ENCODE results near the gene NINJ2.

NINJ2 gene

DNA sequence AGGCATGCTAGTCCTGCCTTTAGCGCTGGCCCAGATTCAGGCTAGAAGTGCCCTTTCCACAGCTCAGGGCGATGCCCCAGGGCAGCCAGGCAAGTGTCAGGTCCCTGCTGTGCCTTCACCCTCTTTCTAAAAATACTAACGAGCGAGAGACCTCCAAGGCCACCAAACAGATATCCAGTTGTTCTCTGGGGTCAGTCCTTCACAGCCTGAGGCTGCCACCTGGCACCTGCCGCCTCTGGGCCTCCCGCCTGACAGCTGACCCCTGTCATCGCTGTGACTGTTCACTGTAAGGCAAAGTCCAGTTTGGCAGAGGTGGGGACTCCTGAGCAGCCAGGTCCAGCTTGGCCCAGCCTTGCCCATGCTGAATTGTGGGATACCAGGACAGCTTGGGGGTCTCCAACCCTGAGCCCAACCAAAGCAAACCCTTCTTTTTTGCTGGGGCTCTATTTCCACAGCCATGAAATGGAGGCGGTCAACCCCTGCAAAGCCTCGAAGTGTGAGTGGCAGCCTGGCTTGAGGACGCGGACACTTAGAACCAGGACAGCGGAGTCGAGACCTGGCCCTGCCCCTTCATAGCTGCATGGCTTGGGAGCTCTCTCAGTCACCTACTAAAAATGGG lies 79.9 kb downstream of the NINJ2 start:
- FAIRE-seq = no peak

DNA sequence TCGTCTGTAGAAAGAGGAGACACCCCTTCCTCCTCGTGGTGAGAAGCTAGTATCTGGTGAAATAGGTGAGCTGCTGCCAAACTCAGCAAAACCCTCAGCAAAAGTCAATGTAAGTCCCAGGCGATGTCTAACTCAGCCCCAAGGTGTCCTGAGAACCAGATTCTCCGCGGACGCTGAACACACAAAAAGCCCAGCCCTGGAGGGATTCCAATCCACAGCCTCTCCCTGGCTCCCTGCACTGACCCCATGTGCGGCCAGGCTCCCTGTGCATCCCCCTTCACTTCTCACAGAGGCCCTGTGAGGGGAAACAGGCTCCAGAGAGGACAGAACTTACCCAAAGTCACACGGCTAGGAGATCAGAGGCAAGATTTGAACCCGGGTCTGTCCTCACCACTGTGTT lies 81.5 kb downstream of the NINJ2 start:
- no peak for FAIRE-seq

DNA sequence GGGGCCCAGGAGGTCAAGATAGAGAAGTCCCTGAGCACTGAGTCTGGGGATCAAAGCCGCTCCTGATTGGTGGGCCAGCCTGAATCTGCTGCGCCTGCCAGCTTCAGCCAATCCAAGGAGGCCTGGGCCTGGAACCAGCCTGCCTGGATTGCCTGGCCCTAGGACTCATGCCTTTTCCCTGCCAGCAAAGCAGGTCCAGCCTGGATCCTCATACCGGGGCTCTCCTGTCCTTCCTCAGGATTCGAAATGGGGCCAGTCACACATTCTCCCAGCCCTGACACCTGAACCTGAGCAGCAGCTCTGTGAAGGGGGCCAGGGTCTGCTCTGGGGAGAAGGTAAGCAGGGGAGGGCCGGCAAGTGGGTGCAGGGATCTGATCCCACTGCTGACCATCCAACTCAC lies 81.9 kb downstream of the NINJ2 start:
- no peak for FAIRE-seq

DNA sequence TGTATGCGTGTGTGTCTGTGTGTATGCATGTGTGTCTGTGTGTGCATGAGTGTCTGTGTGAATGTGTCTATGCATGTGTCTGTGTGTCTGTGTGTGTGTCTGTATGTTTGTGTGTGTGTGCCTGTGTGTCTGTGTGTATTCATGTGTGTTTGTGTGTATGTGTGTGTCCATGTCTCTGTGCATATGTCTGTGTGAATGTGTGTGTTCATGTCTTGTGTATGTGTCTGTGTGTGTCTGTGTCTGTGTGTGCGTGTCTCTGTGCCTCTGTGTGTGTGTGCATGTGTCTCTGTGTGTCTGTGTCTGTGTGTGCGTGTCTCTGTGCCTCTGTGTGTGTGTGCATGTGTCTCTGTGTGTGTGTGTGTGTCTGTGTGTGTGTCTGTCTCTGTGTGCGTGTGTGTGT lies 82.4 kb downstream of the NINJ2 start:
- no peak for FAIRE-seq

DNA sequence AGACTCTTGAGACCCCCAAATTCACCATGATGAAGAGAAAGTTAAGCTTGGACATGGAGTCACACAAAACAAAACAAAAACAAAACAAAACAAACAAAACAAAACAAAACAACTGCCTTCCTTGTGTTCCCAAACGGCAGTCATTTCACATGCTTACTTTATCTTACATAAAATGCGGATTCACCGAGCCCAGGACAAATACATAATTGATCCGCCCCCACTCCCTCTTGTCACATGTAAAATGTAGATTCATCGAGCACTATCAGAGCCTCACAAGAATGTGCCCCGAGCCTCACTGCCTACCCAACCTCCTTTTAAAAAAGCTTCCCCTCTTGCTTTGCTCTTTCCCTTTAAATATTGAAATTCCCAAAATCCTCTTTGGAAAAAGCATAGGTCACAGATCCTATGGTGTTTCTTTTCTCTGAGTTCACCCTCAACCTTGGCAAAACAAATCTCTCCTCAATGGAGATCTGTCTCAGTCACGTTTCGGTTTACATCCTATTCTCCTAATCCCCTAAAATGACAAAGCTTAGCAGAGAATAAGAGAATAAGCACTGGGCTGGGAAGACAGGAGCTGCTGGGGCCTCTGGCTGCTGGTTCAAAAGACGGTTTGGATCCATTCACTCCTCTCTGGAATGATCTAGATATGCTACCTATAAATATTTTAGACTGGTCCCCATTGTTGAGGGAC lies 83.7 kb downstream of the NINJ2 start:
- FAIRE-seq = peak; percentile 39

DNA sequence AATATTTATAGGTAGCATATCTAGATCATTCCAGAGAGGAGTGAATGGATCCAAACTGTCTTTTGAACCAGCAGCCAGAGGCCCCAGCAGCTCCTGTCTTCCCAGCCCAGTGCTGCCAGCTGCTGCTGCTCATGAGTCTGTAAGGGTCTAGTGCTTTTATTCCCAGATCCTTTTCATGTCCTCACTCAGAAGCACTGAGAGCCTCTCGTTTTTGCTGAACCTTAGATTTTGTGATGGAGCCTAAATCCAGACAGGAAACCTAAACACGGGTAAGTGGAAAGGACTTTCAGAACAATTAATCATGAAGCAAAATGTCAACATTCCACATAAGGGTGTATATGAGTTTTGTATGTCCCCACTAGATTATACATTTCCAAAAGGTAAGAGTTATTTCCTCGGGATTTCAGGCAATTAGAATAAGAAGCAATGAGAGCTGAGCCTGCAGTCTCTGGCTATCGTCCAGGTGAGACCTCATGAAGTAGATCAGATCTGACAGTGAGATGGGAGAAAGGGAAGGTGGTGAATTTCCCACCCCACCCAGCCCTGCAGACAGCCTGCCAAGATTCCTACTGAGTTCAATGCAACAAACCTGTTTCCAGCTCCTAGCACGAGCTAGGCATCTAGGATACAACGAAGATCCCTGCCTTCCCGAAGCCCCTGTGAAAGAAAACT lies 84.4 kb downstream of the NINJ2 start:
- no peak for FAIRE-seq

DNA sequence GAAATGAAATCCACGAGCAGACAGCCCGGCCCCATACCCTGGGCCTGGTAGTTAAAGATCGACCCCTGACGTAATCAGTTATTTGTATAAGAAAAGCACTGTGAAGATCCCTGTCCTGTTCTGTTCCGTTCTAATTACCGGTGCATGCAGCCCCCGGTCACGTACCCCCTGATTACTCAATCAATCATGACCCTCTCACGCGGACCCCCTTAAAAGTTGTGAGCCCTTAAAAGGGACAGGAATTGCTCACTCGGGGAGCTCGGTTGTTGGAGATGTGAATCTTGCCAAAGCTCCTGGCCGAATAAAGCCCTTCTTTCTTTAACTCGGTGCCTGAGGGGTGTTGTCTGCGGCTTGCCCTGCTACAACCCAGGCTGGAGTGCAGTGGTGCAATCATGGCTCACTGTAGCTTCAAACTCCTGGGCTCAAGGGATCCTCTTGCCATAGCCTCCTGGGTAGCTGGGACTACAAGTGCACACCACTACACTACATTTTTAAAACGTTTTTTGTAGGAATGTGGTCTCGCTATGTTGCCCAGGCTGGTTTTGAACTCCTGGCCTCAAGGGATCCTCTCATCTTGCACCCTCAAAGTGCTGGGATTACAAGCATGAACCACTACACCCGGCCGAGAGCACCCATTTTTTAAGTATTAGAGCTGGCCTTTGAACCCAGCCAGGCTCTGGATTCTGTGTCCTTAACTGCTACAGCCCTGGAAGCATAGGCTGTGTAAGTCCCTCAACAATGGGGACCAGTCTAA lies 85.1 kb downstream of the NINJ2 start:
- peak; percentile 17 for FAIRE-seq

DNA sequence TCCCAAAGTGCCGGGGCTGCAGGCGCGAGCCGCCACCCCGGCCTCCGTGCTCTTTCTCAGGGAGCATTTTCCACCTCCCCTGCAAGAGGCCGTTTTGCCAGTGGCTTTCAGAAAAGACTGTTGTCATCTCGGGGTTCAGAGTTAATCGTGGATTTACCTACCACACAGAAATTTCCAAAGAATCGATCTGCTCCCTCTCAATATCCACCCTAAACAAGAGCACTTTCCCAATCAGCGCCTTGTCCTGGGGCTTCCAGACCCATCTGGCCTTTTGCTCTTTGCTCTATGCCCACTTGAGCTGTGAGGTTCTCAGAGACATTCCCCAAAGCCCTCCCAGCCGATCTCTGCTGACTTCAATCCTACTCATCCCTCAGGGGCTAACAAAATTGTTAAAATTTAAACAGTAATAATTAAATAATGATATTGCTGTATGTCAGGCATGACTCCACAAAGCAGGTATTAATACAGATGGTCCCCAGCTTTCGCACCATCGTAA lies 86.6 kb downstream of the NINJ2 start:
- no peak for FAIRE-seq

DNA sequence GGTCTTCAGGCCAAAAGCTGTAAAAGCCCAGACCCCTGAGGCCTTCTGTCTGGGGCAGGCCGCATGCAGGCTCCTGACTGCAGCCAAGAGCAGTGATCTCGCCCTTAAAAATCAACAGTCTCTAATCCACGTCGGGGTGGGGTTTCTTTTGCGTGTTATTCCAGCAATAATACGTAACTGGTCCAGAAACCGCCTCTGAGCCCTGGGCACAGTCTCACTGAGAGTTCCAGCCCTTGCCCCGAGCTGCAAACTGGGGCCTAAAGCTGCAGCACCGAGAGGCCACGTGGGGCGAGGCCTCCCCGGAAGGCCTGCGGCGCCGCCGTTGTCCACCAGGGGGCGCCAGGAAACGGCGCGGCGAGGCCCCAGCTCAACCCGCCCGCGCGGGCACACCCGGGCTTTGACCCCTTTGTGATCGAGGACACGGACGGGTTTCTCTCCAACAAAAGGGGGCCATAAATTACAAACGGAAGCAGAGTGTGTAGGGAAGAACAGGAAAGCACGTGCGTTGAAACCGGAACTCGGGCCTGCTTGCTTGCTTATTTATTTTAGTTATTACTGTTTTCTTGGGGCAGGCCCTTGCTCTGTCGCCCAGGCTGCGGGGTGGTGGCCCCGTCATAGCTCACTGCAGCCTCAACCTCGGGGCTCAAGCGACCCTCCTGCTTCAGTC lies 87.2 kb downstream of the NINJ2 start:
- FAIRE-seq = peak; percentile 31

DNA sequence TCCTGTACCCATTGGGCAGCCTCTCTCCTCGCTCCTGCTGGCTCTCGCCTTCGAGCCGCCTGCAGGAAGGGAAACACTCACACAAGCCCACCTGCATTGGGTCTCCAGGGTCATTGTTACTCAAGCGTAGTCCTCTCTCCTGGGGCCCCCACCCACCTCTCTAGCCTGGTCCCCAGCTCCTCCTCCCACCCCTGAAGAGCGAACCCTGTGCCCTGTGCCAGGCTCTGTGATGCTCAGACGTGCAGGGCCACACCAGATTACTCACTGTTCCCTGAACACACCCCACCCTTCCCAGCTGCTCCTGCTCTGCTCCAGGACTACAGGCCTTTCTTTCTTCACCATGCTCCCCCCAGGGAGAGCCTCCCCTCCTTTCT lies 88.1 kb downstream of the NINJ2 start:
- no peak for FAIRE-seq

DNA sequence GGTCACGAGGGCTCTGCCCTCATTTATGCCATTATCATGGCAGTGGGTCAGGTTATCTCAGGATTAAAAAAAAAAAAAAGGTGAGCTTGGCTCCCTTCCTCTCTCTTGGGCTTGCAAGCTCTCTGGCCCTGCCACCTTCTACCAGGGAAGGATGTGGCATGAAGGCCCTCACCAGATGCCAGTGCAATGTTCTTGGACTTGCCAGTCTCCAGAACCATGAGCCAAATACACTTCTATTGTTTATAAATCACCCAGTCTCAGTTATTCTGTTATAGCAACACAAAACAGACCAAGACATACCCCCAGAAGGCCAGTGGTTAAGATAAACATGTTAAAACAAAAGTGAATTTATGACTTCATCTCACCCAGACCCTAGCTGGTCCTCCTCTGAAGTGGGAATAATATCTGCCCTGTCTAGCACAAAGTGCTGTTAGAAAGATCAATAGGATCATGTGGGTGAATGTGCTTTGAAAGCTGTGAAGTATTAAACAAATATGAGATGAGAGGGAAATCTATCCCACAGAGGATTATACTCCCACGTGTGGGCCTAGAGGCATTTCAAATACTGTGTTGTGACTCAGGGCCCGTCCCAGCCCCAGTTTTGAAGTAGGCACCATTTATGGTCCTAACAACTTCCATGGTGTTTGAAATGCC lies 88.6 kb downstream of the NINJ2 start:
- peak; percentile 48 for FAIRE-seq

DNA sequence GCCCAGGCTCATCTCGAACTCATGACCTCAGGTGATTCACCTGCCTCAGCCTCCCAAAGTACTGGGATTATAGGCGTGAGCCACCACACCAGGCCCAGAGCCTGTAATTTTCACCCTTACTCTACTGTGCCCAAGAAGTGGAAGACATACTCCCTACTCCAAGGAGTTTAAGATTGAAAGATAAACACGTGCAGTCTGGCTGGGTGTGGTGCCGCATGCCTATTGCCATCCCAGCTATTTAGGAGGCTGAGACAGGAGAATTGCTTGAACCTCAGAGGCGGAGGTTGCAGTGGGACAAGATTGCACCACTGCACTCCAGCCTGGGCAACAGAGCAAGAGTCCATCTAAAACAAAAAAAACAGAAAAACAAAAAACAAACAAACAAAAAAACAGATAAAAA lies 90.0 kb downstream of the NINJ2 start:
- no peak for FAIRE-seq

DNA sequence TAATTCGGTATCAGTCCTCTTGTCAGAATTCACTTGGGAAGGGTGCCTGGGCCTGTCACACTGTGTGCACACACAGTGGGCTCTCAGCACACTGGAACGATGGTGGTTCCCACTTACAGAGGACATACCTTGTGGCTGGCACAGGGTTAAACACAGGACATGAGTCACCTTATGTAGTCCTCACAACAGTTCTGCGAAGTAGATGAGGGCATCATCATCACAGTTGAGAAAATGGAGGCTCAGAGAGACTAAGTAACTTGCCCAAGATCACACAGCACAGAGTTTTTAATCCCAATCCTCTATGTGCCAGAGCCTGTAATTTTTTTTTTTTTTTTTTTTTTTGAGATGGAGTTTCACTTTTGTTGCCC lies 90.7 kb downstream of the NINJ2 start:
- no peak for FAIRE-seq

DNA sequence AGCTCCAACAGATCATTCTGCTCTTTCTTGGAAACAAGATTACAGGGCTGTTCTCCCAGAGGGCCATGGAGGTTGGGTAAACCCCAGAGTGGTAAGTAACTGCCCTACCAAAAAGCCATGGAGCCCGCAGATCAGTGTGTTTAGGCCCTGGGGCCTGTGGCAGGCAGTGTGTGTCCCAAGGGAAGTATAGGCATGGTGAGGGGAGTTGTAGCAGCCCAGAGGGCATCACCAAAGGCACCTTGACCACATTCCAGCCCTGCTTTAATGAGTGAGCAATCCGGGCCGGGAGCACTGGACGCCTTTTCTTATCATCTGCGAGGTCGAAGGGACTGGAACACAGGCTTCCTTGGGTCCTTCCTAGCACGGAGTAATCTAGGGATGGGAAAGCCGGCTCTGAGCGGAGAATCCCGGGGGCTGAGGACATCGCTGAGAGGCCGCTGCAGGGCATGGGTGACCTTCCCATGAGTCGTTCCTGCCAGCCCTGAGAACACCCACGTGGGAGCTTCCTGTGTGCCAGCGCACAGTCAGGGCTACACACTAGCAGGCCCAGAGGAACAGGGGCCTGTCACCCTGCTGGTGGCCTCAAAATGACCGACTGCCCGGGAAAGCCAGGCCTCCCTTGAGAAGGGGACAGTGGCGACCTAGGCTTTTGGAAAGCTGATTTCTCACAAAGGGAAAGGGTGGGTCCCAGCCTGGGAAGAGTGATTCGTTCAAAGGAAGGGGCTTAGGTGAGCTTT lies 91.3 kb downstream of the NINJ2 start:
- no peak for FAIRE-seq

DNA sequence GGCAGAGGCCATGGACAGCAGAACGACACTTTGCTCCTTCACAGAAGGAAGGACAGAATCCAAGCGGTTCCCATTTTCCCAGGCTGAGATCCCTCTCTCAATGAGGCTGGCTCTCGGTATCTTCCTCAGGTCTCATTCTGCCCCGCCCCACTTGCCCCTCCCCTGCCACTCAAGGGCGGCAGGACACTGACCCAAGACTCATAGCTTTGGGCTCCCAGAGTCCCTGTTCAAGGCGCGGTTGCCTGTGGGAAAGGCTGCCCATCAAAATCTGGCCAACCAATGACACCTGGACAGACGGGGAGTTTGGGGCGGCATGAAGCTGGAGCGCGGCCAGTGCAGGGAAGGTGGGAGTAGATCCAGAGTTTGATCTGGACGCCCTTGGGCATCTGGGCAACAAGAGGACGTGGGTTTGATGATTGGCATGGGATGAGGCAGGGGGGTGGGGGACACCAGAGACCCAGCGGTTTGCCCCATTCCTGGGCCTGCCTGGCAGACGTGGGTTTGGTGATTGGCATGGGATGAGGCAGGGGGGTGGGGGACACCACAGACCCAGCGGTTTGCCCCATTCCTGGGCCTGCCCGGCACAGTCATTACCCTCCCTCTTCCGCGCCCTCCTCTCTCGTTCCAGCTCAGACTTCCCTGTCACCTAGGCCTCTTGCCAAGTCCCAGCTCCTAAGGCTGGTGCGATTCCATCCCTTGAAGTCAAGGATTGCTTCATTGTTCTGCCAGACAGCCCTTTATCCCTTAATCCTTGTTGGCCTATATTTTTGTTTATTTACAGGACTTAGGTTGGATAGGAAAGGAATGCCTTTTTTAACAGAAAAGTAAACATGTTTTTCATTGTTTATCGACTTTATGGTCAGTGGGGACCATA lies 92.1 kb downstream of the NINJ2 start:
- peak; percentile 96 for FAIRE-seq

DNA sequence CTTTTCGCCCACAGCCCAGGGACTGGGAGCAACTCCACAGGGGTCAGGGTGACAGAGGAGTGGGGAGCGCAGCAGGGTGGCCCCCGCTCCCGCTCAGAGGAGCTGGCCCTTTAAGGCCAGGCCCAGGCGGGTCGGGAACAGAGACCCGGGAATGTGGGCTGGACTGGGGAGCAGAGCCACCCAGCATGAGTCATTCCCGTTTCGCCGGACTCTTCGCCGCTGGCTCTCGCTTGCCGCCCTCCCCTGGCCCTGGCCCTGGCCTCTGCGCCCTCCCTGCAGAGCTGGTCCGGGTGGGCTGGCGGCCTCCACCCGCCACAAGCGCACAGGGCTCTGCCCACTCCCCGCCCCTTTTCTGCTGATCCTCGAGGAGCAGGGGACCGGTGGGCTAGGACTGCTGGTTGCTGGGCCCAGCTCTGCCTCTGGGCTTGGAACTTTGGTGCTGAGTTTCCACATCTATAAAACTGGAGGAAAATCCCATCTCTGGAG lies 92.8 kb downstream of the NINJ2 start:
- FAIRE-seq = no peak

DNA sequence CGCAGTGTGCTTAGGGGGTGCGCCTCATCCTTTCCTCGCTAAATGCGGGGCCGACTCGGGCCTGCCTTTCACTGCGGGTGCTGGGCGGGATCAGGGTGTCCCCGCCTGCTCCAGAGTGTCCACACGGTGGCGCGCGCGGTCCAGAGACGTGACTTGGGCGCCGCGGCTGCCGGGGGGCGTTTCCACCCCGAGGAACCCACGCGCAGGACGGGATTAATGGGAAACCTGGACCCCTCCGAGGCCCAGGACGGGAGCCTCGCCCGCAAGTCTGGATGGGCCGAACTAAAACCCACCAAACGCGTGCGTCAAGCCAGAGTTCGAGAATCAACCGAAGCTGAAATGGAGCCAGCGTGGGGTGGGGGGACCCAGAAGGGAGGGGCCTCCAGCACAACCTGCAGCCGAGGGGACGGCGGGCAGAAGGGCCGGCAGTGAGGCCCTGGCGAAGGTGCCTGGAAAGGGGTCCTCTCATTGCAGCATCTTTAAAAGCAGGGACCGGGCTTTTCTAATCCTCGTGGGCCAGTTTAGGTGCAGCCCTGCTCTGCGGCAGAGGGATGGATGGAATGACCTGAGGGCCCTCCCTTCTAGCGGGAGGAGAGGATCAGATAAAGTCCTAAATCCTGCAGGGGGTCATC lies 93.3 kb downstream of the NINJ2 start:
- no peak for FAIRE-seq

DNA sequence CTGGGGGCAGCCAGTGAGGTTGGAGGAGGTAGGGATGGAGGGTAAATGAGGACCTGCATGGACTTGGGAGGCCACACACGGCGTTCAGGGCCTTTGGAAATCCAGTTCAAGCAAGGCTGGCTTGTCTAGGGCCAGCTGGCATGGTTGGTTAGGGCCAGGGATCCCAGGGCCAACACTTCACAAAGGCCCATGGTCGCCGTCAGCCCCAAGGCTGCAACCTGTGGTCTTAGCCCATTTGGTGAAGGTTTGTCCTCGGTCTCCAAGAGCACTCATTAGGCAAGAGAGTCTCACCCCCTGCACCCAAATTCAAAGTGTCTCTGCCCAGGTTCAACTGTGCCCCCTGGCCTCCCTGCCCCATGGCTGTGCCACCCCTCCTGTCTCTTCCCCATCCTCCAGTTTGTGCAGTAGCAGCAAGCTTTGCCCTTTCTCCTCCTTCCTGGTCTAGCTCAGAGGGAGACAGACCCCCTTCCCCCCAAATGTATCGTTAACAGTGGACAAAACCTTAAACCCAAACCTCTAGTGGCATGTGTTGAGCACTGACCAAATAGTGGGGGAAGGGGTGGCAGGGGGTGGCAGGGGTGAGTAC lies 94.1 kb downstream of the NINJ2 start:
- FAIRE-seq = no peak

DNA sequence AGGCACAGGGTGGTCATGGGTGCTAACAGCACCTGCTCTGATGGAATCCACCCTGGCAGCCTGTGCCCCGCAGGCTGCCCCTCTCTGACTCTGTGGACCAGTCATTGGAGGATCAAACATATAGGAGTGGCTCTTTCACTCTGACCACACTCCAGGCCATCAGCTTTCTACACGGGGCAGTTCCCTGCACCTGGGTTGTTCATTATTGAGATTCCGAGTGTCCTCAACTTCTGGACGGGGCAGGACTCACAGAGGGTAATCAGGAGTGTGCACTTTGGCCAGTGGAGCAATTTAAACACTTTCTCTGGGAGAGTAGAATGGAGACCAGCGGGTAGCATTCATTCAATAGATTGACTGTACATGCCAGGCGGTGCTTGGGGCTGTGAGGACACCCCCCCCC lies 94.8 kb downstream of the NINJ2 start:
- FAIRE-seq = no peak
